ENCODE measurements around the gene KATNBL1. TPM values are rescaled to one million over a fixed set of nuclear protein-coding genes. Genes with fewer than 3 reads are reported as not detected.

Gene KATNBL1
- total RNA-seq, 1 donor from 2014 or later, result 63.9 TPM

- H3K27ac Mint-ChIP-seq, result peak overlapping the region; percentile 96
- peaks cover 4% of the 10 kb centered on the region for H3K36me3 Mint-ChIP-seq
- no peaks in the 10 kb centered on the region for H3K4me1 Mint-ChIP-seq (ENCODE audit: unreplicated experiment)
- no peak overlapping the region for H3K4me3 Mint-ChIP-seq
- no peak for DNase-seq (ENCODE audit: extremely low spot score, unreplicated experiment)
- H3K9me3 Mint-ChIP-seq, result no peaks in the 10 kb centered on the region
- no peaks in the 10 kb centered on the region for H3K27me3 Mint-ChIP-seq
- TF ChIP-seq, protein P1, sequence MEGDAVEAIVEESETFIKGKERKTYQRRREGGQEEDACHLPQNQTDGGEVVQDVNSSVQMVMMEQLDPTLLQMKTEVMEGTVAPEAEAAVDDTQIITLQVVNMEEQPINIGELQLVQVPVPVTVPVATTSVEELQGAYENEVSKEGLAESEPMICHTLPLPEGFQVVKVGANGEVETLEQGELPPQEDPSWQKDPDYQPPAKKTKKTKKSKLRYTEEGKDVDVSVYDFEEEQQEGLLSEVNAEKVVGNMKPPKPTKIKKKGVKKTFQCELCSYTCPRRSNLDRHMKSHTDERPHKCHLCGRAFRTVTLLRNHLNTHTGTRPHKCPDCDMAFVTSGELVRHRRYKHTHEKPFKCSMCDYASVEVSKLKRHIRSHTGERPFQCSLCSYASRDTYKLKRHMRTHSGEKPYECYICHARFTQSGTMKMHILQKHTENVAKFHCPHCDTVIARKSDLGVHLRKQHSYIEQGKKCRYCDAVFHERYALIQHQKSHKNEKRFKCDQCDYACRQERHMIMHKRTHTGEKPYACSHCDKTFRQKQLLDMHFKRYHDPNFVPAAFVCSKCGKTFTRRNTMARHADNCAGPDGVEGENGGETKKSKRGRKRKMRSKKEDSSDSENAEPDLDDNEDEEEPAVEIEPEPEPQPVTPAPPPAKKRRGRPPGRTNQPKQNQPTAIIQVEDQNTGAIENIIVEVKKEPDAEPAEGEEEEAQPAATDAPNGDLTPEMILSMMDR (conservative IDR thresholded peaks at IDR 0.05), result no peak
These were observed 29.4 kb upstream of the KATNBL1 start for GRCh38 chr15:34239151-34239808.

GRCh38 chr15:34233614-34234013, 23.7 kb upstream of the KATNBL1 start:
- DNase-seq (ENCODE audit: extremely low spot score, unreplicated experiment), result no peak

DNA sequence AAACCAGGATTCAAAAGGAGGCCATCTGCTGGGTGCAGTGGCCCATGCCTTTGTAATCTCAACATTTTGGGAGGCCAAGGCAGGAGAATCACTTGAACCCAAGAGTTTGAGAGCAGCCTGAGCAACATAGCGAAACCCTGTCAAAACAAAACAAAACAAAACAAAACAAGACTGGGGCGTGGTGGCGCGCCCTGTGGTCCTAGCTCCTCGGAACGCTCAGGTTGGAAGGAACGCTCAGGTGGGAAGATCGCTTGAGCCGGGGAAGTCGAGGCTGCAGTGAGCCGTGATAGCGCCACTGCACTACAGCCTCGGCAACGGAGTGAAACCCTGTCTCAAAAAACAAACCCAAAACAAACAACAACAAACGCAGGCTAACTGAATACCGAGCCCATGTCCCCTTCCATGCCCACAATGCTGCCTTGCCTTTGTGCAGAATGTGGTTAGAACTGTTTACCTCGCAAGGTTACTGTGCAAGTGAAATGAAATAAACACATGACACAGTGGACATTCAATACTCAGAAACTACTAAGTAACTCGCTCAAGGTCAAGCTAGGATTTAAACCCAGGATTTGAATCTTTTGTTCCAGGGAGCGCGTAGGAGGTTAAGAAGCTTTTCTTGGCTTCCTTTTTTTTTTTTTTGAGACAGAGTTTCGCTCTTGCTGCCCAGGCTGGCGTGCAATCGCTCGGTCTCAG, 14.2 kb upstream of the KATNBL1 start:
- H3K4me1 Mint-ChIP-seq (ENCODE audit: unreplicated experiment), result peaks cover 19% of the 10 kb centered on the region
- peaks cover 12% of the 10 kb centered on the region for H3K36me3 Mint-ChIP-seq
- peaks cover 5% of the 10 kb centered on the region for H3K9me3 Mint-ChIP-seq
- H3K4me3 Mint-ChIP-seq, result peak overlapping the region; percentile 95
- peak overlapping the region; percentile 97 for H3K27ac Mint-ChIP-seq
- DNase-seq (ENCODE audit: extremely low spot score, unreplicated experiment), result no peak
- TF ChIP-seq, protein P1 (conservative IDR thresholded peaks at IDR 0.05), result no peak
- H3K27me3 Mint-ChIP-seq, result peaks cover 4% of the 10 kb centered on the region

More at GRCh38 chr15:34233614-34234013, 23.7 kb upstream of the KATNBL1 start:
- H3K4me1 Mint-ChIP-seq (ENCODE audit: unreplicated experiment), result no peaks in the 10 kb centered on the region
- TF ChIP-seq, protein P1 (conservative IDR thresholded peaks at IDR 0.05), result no peak
- no peak overlapping the region for H3K27ac Mint-ChIP-seq
- H3K4me3 Mint-ChIP-seq, result no peak overlapping the region
- peaks cover 17% of the 10 kb centered on the region for H3K36me3 Mint-ChIP-seq
- no peaks in the 10 kb centered on the region for H3K27me3 Mint-ChIP-seq
- H3K9me3 Mint-ChIP-seq, result no peaks in the 10 kb centered on the region

GRCh38 chr15:34217587-34218225, 7.8 kb upstream of the KATNBL1 start:
- no peak for DNase-seq (ENCODE audit: extremely low spot score, unreplicated experiment)
- peaks cover 20% of the 10 kb centered on the region for H3K27me3 Mint-ChIP-seq
- H3K27ac Mint-ChIP-seq, result no peak overlapping the region
- no peaks in the 10 kb centered on the region for H3K36me3 Mint-ChIP-seq
- no peaks in the 10 kb centered on the region for H3K4me1 Mint-ChIP-seq (ENCODE audit: unreplicated experiment)
- no peak overlapping the region for H3K4me3 Mint-ChIP-seq
- TF ChIP-seq, protein P1 (conservative IDR thresholded peaks at IDR 0.05), result no peak
- H3K9me3 Mint-ChIP-seq, result no peaks in the 10 kb centered on the region

- DNase-seq (ENCODE audit: extremely low spot score, unreplicated experiment), result no peak
- H3K27ac Mint-ChIP-seq, result no peak overlapping the region
- TF ChIP-seq, protein P1 (conservative IDR thresholded peaks at IDR 0.05), result no peak
- H3K36me3 Mint-ChIP-seq, result no peaks in the 10 kb centered on the region
- H3K4me3 Mint-ChIP-seq, result no peak overlapping the region
- H3K9me3 Mint-ChIP-seq, result no peaks in the 10 kb centered on the region
- H3K27me3 Mint-ChIP-seq, result peaks cover 24% of the 10 kb centered on the region
- H3K4me1 Mint-ChIP-seq (ENCODE audit: unreplicated experiment), result no peaks in the 10 kb centered on the region
These were observed 6.8 kb upstream of the KATNBL1 start for GRCh38 chr15:34216527-34217270.

All from type B pancreatic cell (in vitro differentiated cells).